ENCODE data around the gene THBS3. TPM values are rescaled to one million over a fixed set of nuclear protein-coding genes. Genes with fewer than 3 reads are reported as not detected.
"Not testable (repeated sequence)": the region's sequence is repeated elsewhere in the genome, so short reads cannot be mapped to it uniquely, and the experiment has no call there.

The THBS3 gene
- 4.1 and 8.1 TPM in 2 replicates for total RNA-seq (2014; rRNA removed; shearing (Covaris generic))

- peak; percentile 38 for DNase-seq (ENCODE audit: low read depth)
Measured at GRCh38 chr1:155207806-155208540, at the start of gene THBS3. Gene THBS3, minus strand, starts transcription at chr1:155207897. Its CDS starts 21 bp downstream, at chr1:155207876.

GRCh38 chr1:155256058-155256852, 48.6 kb upstream of the THBS3 start:
- DNase-seq (ENCODE audit: low read depth) = no peak

- DNase-seq (ENCODE audit: low read depth) = peak; percentile 79
Measured at GRCh38 chr1:155255243-155256007, 47.7 kb upstream of the THBS3 start, which contains the start of gene ENTREP3. Gene ENTREP3, minus strand, starts transcription at chr1:155255483. Its CDS starts 606 bp downstream, at chr1:155254877.

GRCh38 chr1:155254714-155255242, 47.1 kb upstream of the THBS3 start:
- no peak for DNase-seq (ENCODE audit: low read depth)

GRCh38 chr1:155254228-155254713, 46.6 kb upstream of the THBS3 start:
- no peak for DNase-seq (ENCODE audit: low read depth)

- no peak for DNase-seq (ENCODE audit: low read depth)
Measured at GRCh38 chr1:155253797-155254196, 46.1 kb upstream of the THBS3 start.

- DNase-seq (ENCODE audit: low read depth) = no peak
Measured at GRCh38 chr1:155253208-155253607, 45.5 kb upstream of the THBS3 start.

GRCh38 chr1:155251566-155251965, 43.9 kb upstream of the THBS3 start:
- no peak for DNase-seq (ENCODE audit: low read depth)

- DNase-seq (ENCODE audit: low read depth) = peak; percentile 82
Measured at GRCh38 chr1:155250633-155251449, 43.1 kb upstream of the THBS3 start.

GRCh38 chr1:155250246-155250632, 42.5 kb upstream of the THBS3 start:
- DNase-seq (ENCODE audit: low read depth) = no peak

GRCh38 chr1:155247667-155248553, 40.2 kb upstream of the THBS3 start:
- no peak for DNase-seq (ENCODE audit: low read depth)

GRCh38 chr1:155246796-155247195, 39.1 kb upstream of the THBS3 start:
- not testable (repeated sequence) for DNase-seq (ENCODE audit: low read depth)

- no peak for DNase-seq (ENCODE audit: low read depth)
Measured at GRCh38 chr1:155245163-155245524, 37.4 kb upstream of the THBS3 start.

- DNase-seq (ENCODE audit: low read depth) = peak; percentile 99
Measured at GRCh38 chr1:155244368-155245162, 36.9 kb upstream of the THBS3 start.

- no peak for DNase-seq (ENCODE audit: low read depth)
Measured at GRCh38 chr1:155242805-155243358, 35.2 kb upstream of the THBS3 start.

- peak; percentile 37 for DNase-seq (ENCODE audit: low read depth)
Measured at GRCh38 chr1:155241841-155242264, 34.2 kb upstream of the THBS3 start.

- peak; percentile 86 for DNase-seq (ENCODE audit: low read depth)
Measured at GRCh38 chr1:155241069-155241679, 33.5 kb upstream of the THBS3 start.

GRCh38 chr1:155236451-155236850, 28.8 kb upstream of the THBS3 start:
- no peak for DNase-seq (ENCODE audit: low read depth)

Measured in RPMI7951 (cell line).